ENCODE measurements around the gene WIPI1. TPM values are rescaled to one million over a fixed set of nuclear protein-coding genes. Genes with fewer than 3 reads are reported as not detected.

The WIPI1 gene
- total RNA-seq, 1 donor from 2014 or later: 89.9 TPM

DNA sequence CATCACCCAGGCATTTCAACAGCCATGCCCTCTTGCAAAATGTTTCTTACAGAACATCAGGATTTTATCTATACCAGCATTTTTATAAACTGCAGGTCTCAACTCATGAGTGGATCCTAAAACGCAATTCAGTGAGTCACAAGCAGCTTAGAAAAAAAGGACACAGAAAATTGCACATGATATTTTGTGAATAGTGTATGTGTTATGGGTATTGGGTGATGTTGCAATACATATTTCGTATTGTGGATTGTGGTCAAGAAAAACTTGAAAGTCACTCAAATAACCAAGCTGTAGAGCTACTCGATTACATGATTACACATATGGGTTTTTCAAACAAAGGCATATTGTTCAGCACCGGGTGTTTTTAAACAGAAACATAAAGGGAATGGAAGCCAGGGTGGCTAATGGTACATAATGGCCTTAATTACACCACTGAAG, 1.4 kb downstream of the WIPI1 start:
- Histone ChIP-seq H3K27me3 (ENCODE audit: low read depth) (no peaks in the 10 kb centered on the region), H3K27ac (replicated peaks) (peak overlapping the region; percentile 98), H3K4me1 (peaks cover 87% of the 10 kb centered on the region), H3K36me3 (peaks cover 22% of the 10 kb centered on the region), H3K9me3 (replicated peaks) (no peaks in the 10 kb centered on the region), H3K4me3 (peak overlapping the region; percentile 89)
- intact Hi-C loops (cut with micrococcal nuclease): no loop called here
- no peak for DNase-seq
- TF ChIP-seq, protein P1, sequence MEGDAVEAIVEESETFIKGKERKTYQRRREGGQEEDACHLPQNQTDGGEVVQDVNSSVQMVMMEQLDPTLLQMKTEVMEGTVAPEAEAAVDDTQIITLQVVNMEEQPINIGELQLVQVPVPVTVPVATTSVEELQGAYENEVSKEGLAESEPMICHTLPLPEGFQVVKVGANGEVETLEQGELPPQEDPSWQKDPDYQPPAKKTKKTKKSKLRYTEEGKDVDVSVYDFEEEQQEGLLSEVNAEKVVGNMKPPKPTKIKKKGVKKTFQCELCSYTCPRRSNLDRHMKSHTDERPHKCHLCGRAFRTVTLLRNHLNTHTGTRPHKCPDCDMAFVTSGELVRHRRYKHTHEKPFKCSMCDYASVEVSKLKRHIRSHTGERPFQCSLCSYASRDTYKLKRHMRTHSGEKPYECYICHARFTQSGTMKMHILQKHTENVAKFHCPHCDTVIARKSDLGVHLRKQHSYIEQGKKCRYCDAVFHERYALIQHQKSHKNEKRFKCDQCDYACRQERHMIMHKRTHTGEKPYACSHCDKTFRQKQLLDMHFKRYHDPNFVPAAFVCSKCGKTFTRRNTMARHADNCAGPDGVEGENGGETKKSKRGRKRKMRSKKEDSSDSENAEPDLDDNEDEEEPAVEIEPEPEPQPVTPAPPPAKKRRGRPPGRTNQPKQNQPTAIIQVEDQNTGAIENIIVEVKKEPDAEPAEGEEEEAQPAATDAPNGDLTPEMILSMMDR (IDR thresholded peaks at IDR 0.05; ENCODE audit: borderline replicate concordance): no peak

DNA sequence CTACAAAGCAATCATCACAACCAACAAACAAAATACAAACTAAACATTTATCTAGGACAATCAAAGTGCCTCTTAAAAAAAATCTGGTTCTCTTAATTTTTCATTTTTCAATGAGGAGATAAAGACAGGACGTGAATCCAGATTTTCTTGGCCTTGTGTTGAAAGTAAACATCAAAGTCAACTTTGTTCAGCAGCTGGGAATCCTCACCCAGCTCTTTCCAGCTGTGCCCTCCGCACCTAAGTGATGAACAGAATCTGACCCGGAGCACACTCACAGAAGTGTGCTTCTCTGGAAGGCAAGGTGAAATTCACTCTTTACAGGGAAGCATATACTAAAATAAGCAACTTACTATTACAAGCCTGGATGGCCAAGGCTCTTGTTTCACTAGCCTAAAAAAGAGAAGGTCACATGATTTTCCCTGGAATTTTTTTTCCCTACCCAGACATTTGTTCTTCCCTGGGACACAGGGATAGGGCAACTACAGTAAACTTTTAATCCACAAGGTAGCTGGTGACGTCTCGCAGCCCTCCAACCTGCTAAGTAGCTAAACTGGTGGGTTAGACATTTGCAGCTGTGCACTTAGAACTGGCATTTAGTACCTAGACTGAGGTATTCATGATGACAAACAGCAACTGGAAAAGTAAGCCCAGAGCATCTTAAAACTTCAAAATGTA, 3.2 kb downstream of the WIPI1 start:
- no peaks in the 10 kb centered on the region for H3K9me3 ChIP-seq (replicated peaks)
- intact Hi-C loops (cut with micrococcal nuclease): no loop called here
- TF ChIP-seq, protein P1 (IDR thresholded peaks at IDR 0.05; ENCODE audit: borderline replicate concordance): no peak
- H3K4me3 ChIP-seq: peak overlapping the region; percentile 89
- peak overlapping the region; percentile 98 for H3K27ac ChIP-seq (replicated peaks)
- no peak for DNase-seq
- H3K36me3 ChIP-seq: peaks cover 40% of the 10 kb centered on the region
- peaks cover 80% of the 10 kb centered on the region for H3K4me1 ChIP-seq
- no peaks in the 10 kb centered on the region for H3K27me3 ChIP-seq (ENCODE audit: low read depth)

DNA sequence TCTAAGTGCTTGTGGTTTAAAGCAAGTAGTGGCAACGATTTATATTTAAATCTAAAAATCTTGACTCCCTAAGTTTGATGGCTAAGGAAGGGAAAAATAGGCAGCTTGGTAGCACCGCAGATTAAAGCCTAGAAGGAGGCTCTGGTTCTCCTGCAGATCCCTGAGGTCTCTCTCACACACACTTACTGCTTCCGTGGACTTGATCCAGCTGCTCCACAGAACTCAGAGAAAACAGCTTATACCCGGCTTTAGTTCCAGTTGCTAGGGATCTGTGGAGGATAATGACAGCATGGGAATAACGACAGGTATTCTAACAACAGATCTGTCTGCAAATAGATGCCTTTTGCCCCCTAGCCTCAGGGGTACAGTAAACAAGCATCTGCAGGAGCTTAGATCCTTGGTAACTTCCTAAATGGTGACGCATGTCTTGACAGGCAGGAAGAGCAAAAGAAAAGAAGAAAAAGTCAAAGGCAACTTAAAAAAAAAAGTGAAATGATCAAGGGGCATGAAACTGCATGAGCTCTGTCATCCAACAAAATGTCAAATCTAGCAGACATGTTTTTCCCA, 4.5 kb downstream of the WIPI1 start:
- no peak for DNase-seq
- H3K27ac ChIP-seq (replicated peaks): peak overlapping the region; percentile 98
- peaks cover 80% of the 10 kb centered on the region for H3K4me1 ChIP-seq
- TF ChIP-seq, protein P1 (IDR thresholded peaks at IDR 0.05; ENCODE audit: borderline replicate concordance): no peak
- H3K4me3 ChIP-seq: no peak overlapping the region
- intact Hi-C loops (cut with micrococcal nuclease): no loop called here
- H3K36me3 ChIP-seq: peaks cover 53% of the 10 kb centered on the region
- no peaks in the 10 kb centered on the region for H3K9me3 ChIP-seq (replicated peaks)
- H3K27me3 ChIP-seq (ENCODE audit: low read depth): no peaks in the 10 kb centered on the region

GRCh38 chr17:68451670-68452354, 5.5 kb downstream of the WIPI1 start:
- Histone ChIP-seq H3K9me3 (replicated peaks) (no peaks in the 10 kb centered on the region), H3K36me3 (peaks cover 63% of the 10 kb centered on the region), H3K4me1 (peaks cover 86% of the 10 kb centered on the region), H3K27me3 (ENCODE audit: low read depth) (no peaks in the 10 kb centered on the region), H3K27ac (replicated peaks) (peak overlapping the region; percentile 98), H3K4me3 (no peak overlapping the region)
- no peak for DNase-seq
- intact Hi-C loops (cut with micrococcal nuclease): no loop called here
- TF ChIP-seq, protein P1 (IDR thresholded peaks at IDR 0.05; ENCODE audit: borderline replicate concordance): no peak

- intact Hi-C loops (cut with micrococcal nuclease): no loop called here
- Histone ChIP-seq H3K27me3 (ENCODE audit: low read depth) (no peaks in the 10 kb centered on the region), H3K27ac (replicated peaks) (peak overlapping the region; percentile 7), H3K36me3 (peaks cover 73% of the 10 kb centered on the region), H3K9me3 (replicated peaks) (no peaks in the 10 kb centered on the region), H3K4me3 (no peak overlapping the region), H3K4me1 (peaks cover 86% of the 10 kb centered on the region)
- TF ChIP-seq, protein P1 (IDR thresholded peaks at IDR 0.05; ENCODE audit: borderline replicate concordance): no peak
- no peak for DNase-seq
These were observed 6.5 kb downstream of the WIPI1 start for GRCh38 chr17:68450801-68451200.
